Limb (tissue), 2 donors: ENCODE measurements around the gene CEP112.

Experiments
- DNase-seq, 2 donors: peaks; one replicate each; pipeline ENCODE4 v3.0.0-alpha.2; 2016; ENCODE audit errors: extremely low spot score in 2 of 2

The CEP112 gene

DNA sequence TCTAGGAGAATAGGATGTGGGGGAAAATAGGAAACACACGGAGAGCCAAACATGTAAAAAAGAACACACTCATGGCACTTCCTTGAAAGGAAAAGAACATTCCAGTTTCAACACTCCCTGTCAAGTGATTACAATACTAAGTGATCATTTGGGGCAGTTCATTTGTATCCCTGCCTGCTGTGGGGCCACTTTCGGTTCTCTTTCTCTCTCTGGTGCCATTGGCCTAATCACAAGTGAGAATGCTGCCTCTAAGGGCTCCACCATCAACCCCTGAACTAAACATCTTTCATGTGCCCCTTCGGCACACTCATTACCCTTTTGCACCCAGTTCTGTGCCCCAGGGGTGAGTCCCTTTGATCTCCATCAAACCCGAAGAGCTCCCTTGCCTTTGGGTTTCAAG is 197.3 kb downstream of the CEP112 start:
- no peak for DNase-seq

DNA sequence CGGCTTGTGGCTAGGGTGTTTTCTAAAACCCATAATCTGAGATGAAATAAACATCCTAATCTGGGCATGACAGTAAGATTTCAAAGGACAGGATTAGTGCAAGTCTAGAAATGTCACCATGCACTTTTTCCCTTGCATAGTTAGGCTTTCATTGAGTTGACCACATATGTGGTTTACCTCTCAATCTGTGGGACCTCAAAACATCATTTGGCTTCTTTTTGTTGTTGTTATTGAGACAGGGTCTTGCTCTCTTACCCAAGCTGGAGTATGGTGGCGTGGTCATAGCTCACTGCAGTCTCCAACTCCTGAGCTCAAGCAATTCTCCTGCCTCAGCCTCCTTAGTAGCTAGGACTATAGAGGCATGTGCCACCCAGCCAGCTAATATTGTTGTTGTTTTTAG is 197.8 kb downstream of the CEP112 start:
- no peak for DNase-seq

DNA sequence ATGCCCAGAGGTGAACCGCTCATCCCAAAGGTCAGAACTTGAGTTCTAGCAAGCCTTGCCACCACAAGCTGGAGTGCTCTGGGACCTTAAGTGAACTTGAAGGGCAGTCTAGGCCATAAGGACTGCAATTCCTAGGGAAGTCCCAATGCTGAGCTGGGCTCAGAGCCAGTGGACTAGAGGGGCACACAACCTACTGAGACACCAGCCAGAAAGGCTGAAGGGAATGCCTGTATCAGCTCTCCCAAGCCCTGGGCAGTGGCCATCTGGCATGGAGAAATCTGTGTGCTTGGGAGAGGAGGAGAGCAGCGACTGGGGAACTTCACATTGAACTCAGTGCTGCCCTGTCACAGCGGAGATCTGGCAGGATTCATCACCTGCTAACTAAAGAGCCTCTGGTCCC is 201.3 kb downstream of the CEP112 start:
- no peak for DNase-seq

DNA sequence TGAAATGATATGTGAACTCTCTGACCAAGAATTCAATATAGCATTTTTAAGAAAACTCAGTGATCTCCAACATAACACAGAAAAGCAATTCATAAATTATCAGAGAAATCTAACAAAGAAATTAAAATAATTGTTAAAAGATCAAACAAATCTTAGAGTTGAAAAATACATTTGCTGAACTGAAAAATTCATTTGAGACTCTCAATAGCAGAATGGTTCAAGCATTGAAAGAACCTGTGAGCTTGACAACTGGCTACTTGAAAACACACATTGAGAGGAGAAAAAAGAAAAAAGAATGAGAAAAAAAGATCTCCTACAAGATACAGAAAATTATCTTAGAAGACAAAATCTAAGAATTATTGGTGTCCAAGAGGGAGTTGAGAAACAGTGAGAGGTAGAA is 203.5 kb downstream of the CEP112 start:
- DNase-seq: no peak

DNA sequence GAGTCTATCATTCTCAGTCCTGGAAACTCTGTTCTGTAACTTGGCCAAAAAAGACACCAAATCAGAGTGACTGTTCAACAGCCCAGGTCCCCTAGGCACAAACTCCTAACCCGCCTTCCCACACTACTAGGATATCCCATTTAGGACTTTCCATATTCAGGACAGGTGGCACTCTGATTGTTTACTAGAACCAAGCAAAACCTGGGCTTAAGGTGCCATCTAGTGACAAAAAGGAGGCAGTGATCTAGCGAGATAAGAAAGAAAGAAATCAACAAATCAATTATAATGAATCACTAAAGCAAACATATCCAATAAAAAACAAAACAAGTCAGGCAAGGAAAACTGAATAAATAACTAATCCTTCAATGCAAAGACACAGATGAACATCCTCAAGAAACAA is 203.9 kb downstream of the CEP112 start:
- no peak for DNase-seq

DNA sequence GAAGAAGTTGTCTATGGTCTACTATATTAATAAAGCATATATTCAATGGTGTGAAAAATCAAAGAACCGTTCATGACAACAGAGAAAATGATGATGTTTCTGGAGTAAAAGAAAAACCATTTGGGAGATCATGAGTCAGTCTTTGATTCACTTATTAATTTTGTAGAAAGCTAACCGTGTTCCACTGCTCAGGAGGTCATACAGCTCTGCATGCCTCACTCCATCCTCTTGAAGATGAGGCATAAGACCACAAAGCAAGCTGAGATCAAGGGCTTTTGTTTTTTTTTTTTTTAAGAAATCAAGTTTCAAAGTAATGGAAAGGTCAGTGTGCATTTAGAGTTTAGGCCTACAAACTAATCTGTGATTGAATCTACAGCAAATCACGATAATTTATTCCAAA is 206.4 kb downstream of the CEP112 start:
- DNase-seq: no peak

DNA sequence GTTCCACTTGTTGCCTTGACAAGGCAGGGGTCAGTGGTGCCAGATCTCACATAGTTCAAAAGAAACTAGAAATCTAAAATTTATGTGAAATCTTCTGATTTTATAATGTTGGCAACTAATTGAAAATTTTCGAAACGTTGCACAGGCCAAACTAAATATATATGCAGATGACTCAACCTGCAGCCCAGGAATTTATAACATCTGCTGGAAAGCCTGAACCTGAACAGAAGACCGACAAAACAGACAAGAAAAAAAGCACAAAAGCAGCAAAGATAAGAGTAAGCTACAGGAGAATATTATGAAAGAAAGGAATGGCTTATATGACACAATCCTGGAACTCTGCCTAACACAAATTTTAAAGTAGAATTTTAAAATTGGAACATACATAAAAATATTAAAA is 207.6 kb downstream of the CEP112 start:
- no peak for DNase-seq

DNA sequence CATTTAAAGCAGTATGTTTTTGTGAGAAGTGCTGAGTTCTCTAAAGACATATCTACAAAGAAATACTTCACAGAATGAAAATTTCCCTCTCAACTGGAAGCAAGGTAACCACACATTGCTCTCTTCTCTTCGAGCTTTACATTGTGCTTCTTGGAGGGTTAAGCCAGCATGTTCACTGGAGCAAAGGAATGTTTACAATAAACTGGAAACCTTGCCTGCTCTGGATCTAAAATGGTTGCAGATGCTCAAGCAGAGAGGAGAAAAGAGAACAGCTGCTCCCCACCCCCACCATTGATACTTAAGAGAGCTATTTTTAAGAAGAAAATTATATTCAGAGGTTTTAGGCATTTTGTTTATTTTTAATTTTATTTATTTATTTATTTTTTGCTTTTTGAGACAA is 213.1 kb downstream of the CEP112 start:
- DNase-seq: peak in 1 of 2 donors; percentile 32

DNA sequence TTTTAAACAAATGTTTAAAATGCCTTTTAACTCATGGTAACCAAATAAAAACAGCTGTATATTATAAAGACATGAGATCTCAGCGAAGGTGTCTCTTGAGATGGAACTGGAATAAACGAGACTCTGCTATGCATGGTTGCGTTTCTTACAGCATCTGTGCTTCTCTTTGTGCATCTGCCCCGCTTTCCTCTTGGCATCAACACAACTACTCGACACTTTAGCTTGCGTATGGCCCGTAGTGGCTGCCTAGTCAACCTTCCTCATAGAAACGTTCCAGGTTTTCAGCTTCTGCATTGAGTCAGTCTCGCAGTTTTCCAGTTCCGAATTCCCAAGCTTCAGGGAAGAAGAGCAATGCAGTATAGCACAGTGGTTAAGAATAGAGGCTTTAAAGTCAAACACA is 214.9 kb downstream of the CEP112 start:
- peak in 1 of 2 donors; percentile 55 for DNase-seq

DNA sequence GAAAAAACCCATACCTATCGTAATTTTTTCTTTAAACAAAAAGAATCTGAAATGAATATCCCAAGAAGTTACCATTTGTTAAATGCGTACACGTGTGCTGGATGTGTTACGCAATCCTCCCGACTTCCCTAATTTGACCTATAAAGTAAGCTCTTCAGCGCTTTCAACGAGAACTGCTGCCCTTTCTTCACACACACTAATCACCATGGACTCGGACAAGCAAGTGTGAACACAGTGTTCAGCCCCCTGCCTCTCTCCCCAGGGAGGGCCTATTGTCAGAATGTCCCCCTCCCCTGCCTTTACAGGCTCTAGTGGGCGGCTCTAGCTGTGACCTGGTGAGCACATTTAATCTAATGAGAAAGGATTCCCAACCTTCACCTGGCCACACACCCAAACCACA is 216.1 kb downstream of the CEP112 start:
- DNase-seq: no peak

DNA sequence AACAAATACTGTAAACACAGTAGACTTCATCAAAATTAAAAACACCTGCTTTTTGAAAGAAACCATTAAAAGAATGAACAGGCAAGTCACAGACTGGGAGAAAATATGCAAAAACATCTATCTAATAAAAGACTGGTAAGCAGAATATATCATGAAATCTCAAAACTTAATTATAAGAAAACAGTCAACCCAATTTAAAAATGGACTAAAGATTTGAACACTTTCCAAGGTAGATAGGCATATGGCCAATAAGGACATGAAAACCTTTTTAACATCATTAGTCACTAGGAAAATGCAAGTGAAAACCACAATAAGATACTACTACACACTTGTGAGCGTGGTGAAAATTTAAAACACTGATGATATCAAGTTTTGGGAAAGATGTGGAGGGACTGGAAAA is 218.7 kb downstream of the CEP112 start:
- no peak for DNase-seq

DNA sequence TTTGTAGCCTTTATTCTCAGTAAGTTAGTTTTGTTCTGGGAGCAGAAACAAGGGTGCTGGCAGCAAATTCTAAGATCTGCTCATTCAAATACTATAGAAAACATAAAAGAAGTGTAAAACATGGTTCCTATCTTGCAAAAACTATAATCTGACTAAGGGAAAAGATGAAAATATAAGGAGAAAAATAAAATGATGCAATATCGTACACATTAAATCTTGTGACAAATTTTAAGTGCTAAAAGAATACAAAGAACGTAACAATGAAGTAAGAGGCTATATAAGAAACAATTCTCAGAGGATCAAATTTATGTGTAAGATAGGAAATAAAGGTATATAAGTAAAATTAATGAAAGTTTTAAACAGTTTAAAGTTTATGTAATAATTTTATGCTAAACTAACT is 224.6 kb downstream of the CEP112 start:
- DNase-seq: no peak

DNA sequence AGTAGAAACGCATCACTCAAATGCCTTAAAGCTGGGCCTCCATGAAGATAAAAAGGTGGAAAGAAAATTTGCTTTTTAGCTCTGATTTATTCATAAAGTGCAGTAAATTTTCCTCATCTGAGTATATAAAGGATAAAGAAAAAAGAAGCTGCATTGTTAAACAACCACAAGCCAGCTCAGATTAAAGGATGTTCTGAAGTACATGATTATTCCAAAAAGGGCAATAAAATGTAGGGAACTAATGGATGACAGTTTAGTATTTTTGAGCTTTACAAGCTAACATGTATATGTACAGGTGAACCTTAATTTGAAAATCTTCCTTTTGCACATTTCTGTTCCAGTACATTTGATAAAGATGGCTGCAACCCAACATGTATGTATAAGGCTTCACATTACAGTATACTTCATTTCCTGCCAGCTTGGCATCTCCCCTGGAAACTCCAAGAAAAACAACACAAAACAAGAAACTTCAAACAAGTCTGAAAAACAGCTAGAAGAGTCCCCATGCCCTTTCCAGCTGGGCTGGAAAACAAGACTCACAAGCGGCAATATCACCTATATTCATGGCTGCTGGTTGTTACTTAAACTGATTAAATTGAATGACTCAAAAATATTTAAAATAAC is 225.7 kb downstream of the CEP112 start:
- DNase-seq: peak in 1 of 2 donors; percentile 22

DNA sequence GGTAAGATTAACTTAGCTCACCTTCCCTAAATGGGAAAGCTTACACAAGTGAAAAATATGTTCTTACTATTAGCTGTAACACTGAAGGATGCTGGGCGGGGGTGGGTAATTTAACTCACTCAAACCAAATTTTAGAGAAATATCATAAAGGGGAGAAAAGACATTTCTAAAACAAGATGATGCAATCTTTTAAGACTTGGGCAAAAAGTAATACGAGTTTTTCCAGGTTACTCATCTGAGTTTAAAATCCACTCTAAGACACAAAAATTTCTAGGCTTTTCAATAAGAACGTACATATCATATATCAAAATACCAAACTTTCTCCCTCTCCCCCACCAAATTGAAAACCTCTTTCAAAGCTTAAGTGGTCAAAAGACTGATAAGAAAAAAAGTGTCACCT is 228.8 kb downstream of the CEP112 start:
- DNase-seq: no peak

DNA sequence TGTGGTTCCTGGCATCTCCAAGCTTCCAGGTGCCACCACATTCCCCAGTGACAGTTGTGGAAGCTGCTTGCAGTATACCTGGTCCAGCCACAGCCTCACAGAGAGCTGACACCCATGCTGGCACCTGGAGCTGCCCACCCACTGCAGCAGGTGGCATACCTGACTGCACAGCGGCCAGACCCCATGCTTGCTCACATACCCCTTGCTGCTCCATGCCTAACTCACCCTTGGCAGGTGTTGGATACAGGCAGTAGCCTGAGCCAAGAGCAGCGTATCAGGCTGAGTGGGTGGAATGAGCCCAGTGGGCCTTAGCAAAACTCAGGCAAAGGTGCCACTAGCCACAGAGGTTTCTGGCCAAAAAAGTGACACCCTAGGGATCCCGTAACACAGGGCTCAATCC is 232.3 kb downstream of the CEP112 start:
- DNase-seq: no peak

DNA sequence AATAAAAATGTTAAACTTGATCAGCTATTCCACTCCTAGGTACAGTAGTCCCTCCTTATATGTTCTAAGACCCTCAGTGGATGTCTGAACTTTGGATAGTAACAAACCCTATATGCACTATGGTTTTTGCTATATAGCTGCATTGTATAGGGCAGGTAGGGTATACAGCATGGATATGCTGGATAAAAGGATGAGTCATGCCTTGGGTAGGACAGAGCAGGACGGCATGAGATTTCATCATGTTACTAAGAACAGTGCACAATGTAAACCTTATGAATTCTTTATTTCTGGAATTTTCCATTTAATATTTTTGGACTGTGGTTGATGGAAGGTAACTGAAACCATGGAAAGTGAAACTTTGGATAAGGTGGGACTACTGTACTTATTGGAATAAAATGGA is 235.1 kb downstream of the CEP112 start:
- no peak for DNase-seq

DNA sequence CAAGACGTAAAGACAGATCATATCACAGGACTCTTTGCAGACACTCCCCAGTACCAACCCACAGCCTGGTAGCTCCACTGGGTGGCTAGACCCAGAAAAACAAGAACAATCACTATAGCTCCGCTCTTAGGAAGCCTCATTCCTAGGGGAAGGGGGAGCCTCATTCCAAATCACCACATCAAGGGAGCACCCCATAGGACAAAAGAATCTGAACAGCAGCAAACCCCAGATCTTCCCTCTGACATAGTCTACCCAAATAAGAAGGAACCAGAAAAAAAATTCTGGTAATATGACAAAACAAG is 237.8 kb downstream of the CEP112 start:
- DNase-seq: no peak

DNA sequence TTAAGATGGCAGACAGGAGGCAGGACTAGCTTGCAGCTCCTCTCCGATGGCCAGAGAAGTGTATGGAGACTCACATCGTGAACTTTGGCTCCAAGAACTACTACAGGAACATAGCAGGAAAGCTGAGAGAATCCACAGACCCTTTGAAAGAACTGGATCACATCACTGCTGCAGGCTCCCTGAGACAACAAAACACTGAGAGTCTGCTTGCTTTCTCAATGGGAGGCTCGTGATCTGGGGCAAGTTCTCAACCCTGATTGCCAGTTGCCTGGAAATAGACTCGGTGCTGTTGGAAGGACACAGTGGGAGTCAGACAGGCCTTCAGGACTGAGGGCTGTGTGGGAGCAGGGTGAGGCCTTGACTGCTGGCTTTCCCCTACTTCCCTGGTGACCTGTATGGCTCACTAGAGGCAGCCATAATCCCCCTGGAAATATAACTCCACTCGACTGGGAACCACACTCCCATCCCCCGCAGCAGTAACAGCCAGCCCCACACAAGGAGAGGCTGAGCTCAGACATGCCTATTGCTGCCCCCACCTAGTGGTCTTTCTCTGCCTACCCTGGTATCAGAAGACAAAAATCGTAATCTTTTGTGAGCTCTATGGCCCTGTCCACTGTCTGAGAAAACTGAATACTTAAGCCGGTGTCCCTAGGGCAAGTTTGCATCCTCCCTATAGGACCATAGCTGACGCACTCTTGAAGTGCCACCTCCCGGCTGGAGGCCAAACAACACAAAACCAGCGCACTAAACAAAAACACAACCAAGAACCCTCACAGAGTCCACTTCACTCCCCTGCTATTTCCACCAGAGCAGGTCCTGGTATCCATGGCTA is 238.4 kb downstream of the CEP112 start:
- no peak for DNase-seq

DNA sequence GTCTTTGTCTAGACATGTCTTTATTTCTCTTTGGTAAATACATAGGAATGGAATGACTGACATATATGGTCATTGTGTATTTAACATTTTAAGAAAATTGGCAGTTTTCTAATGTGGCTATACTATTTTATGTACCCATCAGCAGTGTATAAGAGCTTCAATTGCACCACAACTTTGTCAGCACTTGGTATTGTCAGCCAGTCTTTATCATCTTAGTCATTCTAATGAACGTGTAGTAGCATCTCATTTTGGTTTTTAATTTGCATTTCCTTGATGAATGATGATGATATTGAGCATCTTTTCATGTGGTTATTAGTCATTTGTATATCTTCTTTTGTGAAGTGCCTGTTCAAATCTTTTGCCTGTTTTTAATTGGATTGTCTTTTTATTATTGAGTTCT is 239.3 kb downstream of the CEP112 start:
- no peak for DNase-seq

DNA sequence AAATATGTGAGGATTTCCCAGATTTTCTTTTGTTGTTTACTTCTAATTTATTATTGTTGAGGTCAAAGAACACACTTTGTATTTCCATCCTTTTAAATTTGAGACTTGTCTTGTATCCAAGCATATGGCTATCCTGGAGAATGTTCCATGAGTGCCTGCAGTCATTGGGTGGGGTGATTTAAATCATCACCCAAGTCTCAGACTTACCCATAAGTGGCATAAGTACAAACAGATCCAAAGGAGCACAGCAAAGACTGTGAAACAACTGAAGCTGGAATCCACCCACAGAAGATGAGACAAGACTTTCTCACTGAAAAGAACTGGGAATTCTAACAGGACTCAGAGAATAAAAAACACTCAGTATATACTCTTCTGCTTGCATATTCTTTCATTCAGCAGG is 239.9 kb downstream of the CEP112 start:
- DNase-seq: no peak

DNA sequence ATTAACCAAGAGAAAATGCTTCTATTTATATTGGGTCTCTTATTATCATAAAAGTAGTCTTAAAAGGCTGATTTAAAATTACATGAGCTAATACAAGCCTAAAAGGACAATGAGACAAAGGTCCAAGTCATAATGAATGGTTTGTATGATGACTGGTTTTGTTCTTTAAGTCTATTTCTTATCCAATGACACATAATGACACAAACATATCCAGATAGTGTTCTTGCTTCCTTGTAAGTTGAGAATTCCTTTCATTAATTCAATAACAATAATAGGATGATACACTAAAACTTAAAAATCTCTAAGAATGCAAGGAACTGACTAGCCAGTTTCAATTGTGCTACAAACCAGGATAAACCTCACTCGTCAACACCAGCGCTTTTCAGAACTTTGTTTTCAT is 244.1 kb downstream of the CEP112 start:
- no peak for DNase-seq

DNA sequence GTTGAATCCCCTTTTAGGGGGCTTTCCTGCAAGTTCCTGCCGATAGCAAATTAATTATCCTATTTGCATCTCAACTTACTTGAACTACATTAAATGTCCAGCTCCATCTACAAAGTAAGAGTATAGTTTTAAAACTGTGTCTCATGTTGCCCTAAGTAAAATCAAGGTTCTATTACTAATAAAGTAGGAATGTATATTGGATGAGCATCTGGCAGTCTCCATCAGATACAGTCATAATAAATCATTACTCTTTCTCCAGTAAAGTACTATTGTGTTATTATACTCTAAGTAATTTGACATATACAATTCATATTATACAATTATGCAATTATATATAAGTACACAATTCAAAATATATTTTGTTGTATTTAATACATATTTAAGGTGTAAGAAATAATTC is 249.3 kb downstream of the CEP112 start:
- no peak for DNase-seq

DNA sequence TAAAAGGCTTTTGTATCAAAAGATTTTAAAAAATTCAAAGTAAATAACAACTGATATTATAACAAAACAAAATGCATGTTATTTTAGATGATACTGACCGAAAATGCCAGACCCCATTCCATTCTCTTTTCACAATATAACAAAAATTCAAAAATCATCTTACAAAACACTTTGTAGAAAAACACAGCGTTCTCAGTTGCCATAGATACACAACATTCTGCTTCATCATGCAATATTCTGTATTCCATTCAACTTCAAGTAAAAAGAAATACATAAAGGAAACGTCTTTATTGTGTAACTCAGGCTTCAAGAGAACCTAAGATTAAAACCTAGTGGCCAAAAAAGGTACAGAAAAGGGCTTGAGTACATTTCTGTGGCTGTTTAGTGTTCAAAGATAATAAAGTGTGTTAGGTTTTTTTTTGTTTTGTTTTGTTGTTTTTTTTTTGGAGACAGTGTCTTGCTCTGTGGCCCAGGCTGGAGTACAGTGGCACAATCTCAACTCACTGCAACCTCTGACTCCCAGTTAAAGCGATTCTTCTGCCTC is 250.5 kb downstream of the CEP112 start:
- DNase-seq: no peak
